CD14-positive monocyte (primary cell): ENCODE results near the gene LLGL2. TPM values are rescaled to one million over a fixed set of nuclear protein-coding genes. Genes with fewer than 3 reads are reported as not detected.

ENCODE experiments used
- DNase-seq, 3 donors: peaks; one replicate each; pipeline ENCODE4 v3.0.0-alpha.2; 2011 to 2022
- H2AFZ ChIP-seq: 2 replicates; pipeline ENCODE4 v1.6.0; 2012; ENCODE audit warnings: mild to moderate bottlenecking, low read depth, low read length, inconsistent platforms; ENCODE audit not compliant: insufficient read depth, poor library complexity, severe bottlenecking
- H3K27ac ChIP-seq, 2 donors: 1 replicate in 1 of 2; 2 replicates in 1 of 2; pipeline ENCODE4 v1.5.1; 2012 to 2013; ENCODE audit warnings: low read length in 2 of 2, control low read depth in 1 of 2, inconsistent platforms in 1 of 2, low read depth in 1 of 2, mild to moderate bottlenecking in 1 of 2
- H3K27me3 ChIP-seq, 2 donors: one replicate each; pipeline versions ENCODE4 v1.6.0 to v1.6.1; 2011 to 2013; ENCODE audit warnings: low read length in 2 of 2; ENCODE audit not compliant: control insufficient read depth in 2 of 2, insufficient read depth in 2 of 2
- H3K36me3 ChIP-seq, 2 donors: replicated peaks in 1 of 2; 1 replicate in 1 of 2; 2 replicates in 1 of 2; pipeline versions ENCODE4 v1.5.1 to v1.6.1; 2012 to 2013; ENCODE audit warnings: low read length in 2 of 2, control low read depth in 1 of 2, inconsistent platforms in 1 of 2, mild to moderate bottlenecking in 1 of 2; ENCODE audit not compliant: insufficient read depth in 2 of 2, control insufficient read depth in 1 of 2
- H3K4me1 ChIP-seq, 2 donors: 1 replicate in 1 of 2; 2 replicates in 1 of 2; pipeline versions ENCODE4 v1.5.1 to v1.6.1; 2012 to 2013; ENCODE audit warnings: low read length in 2 of 2, control low read depth in 1 of 2, inconsistent platforms in 1 of 2, mild to moderate bottlenecking in 1 of 2, moderate library complexity in 1 of 2; ENCODE audit not compliant: insufficient read depth in 2 of 2, control insufficient read depth in 1 of 2
- H3K4me2 ChIP-seq: replicated peaks from 2 replicates; pipeline ENCODE3; 2012; ENCODE audit warnings: low read length, moderate library complexity, mild to moderate bottlenecking; ENCODE audit not compliant: poor library complexity, severe bottlenecking; ENCODE audit errors: extremely low read depth
- H3K4me3 ChIP-seq, 3 experiments: fragments of 200-600 bp in 1 of 3; sonication (generic) in 1 of 3; replicated peaks in 1 of 3; 1 replicate in 2 of 3; 2 replicates in 1 of 3; pipeline ENCODE4 v1.5.1; 2011 to 2013; ENCODE audit warnings: low read length in 3 of 3, mild to moderate bottlenecking in 3 of 3, control low read depth in 2 of 3, low read depth in 2 of 3, inconsistent platforms in 1 of 3, moderate library complexity in 1 of 3
- H3K79me2 ChIP-seq: 2 replicates; pipeline ENCODE4 v1.6.0; 2012; ENCODE audit warnings: mild to moderate bottlenecking, control low read depth, inconsistent platforms, low read length, moderate library complexity; ENCODE audit not compliant: insufficient read depth
- H3K9ac ChIP-seq: 2 replicates; pipeline ENCODE4 v1.6.0; 2017; ENCODE audit warnings: low read length, mild to moderate bottlenecking; ENCODE audit not compliant: insufficient read depth, poor library complexity, severe bottlenecking
- H3K9me3 ChIP-seq, 2 donors: replicated peaks in 1 of 2; 1 replicate in 1 of 2; 2 replicates in 1 of 2; pipeline versions ENCODE4 v1.5.1 to v1.6.1; 2012 to 2013; ENCODE audit warnings: low read length in 2 of 2, control low read depth in 1 of 2; ENCODE audit not compliant: control insufficient read depth in 1 of 2, insufficient read depth in 1 of 2
- H4K20me1 ChIP-seq: 2 replicates; pipeline ENCODE4 v1.6.0; 2012; ENCODE audit warnings: mild to moderate bottlenecking, low read length, control low read depth, moderate library complexity; ENCODE audit not compliant: insufficient read depth
- H3K27ac Mint-ChIP-seq, 7 donors: one replicate each; pipeline ENCODE4 v1.8.0; 2020; ENCODE audit warnings: mild to moderate bottlenecking in 7 of 7, mixed read lengths in 7 of 7, moderate library complexity in 6 of 7, inconsistent platforms in 2 of 7
- H3K27me3 Mint-ChIP-seq, 3 donors: one replicate each; pipeline ENCODE4 v1.8.0; 2021 to 2022; ENCODE audit warnings: low read depth in 3 of 3, mild to moderate bottlenecking in 3 of 3, mixed read lengths in 3 of 3, moderate library complexity in 3 of 3, inconsistent platforms in 1 of 3
- H3K36me3 Mint-ChIP-seq, 2 donors: one replicate each; pipeline ENCODE4 v1.8.0; 2020; ENCODE audit warnings: mixed read lengths in 2 of 2, inconsistent platforms in 1 of 2, mild to moderate bottlenecking in 1 of 2
- H3K4me1 Mint-ChIP-seq: one replicate; pipeline ENCODE4 v1.8.0; 2020; ENCODE audit warnings: mild to moderate bottlenecking, mixed read lengths
- H3K4me3 Mint-ChIP-seq, 2 donors: one replicate each; pipeline ENCODE4 v1.8.0; 2020; ENCODE audit warnings: mild to moderate bottlenecking in 2 of 2, mixed read lengths in 2 of 2, moderate library complexity in 1 of 2
- H3K9me3 Mint-ChIP-seq, 7 donors: one replicate each; pipeline ENCODE4 v1.8.0; 2020 to 2022; ENCODE audit warnings: mixed read lengths in 7 of 7, mild to moderate bottlenecking in 6 of 7, moderate library complexity in 6 of 7, inconsistent platforms in 2 of 7
- CTCF ChIP-seq: fragments of 200-600 bp; IDR thresholded peaks from one replicate; pipeline ENCODE4 v1.8.0; 2022; ENCODE audit warnings: antibody characterized with exemption, mild to moderate bottlenecking
- WGBS: methylation state at CpG from one replicate; pipeline ENCODE4 v1.1.5; 2013; ENCODE audit warnings: missing lambda C conversion rate; ENCODE audit not compliant: insufficient coverage; 5-methylcytosine and 5-hydroxymethylcytosine counted together
- intact Hi-C, 2 donors: fragments of 100-400 bp; cut with micrococcal nuclease; formaldehyde crosslinking; loops; one replicate each; pipeline versions ENCODE4 v1.15.0 to v1.15.1; 2023
- polyA plus RNA-seq, 3 donors: library from polyadenylated mRNA; depleted of rRNA in 1 of 3; unstranded in 2 of 3; stranded (reverse) in 1 of 3; fragments of 300-500 nt in 2 of 3; fragments of >200 nt in 1 of 3; fragmentation: Illumina TruSeq in 2 of 3; gene quantifications; 1 replicate in 2 of 3; 2 replicates in 1 of 3; pipeline ENCODE4 v1.2.3, GENCODE V29; 2012 to 2021

The LLGL2 gene
- polyA plus RNA-seq, 3 donors: 4.8 to 7.5 (median 5.5) TPM

GRCh38 chr17:75622771-75623273 lies 97.3 kb downstream of the LLGL2 start:
- TF ChIP-seq CTCF: no peak
- peaks cover 0 to 4% (median 3%) of the 10 kb centered on the region in 3 donors for H3K27me3 Mint-ChIP-seq
- H3K27ac Mint-ChIP-seq: no peak overlapping the region
- Histone ChIP-seq H3K9ac (no peak overlapping the region), H3K36me3 (peaks cover 94 to 96% of the 10 kb centered on the region in 2 donors), H2AFZ (no peak overlapping the region), H3K9me3 (no peaks in the 10 kb centered on the region), H3K79me2 (no peaks in the 10 kb centered on the region), H3K4me3 (no peak overlapping the region), H3K4me1 (no peaks in the 10 kb centered on the region), H3K27ac (no peak overlapping the region), H4K20me1 (no peaks in the 10 kb centered on the region), H3K4me2 (no peak overlapping the region), H3K27me3 (no peaks in the 10 kb centered on the region)
- peaks cover 0 to 2% (median 0%) of the 10 kb centered on the region in 7 donors for H3K9me3 Mint-ChIP-seq
- 90% methylated on average over 11 of the region's 15 CpGs for WGBS
- no peaks in the 10 kb centered on the region for H3K4me1 Mint-ChIP-seq
- no peak overlapping the region for H3K4me3 Mint-ChIP-seq
- DNase-seq: no peak
- intact Hi-C loops: no loop called here
- H3K36me3 Mint-ChIP-seq: peaks cover 63 to 100% of the 10 kb centered on the region in 2 donors

GRCh38 chr17:75623386-75623785 lies 97.9 kb downstream of the LLGL2 start:
- H3K36me3 ChIP-seq: peaks cover 94 to 96% of the 10 kb centered on the region in 2 donors
- H3K9me3 ChIP-seq: no peaks in the 10 kb centered on the region

More at GRCh38 chr17:75623386-75623785, 97.9 kb downstream of the LLGL2 start:
- peaks cover 0 to 4% (median 3%) of the 10 kb centered on the region in 3 donors for H3K27me3 Mint-ChIP-seq
- Histone ChIP-seq H4K20me1 (no peaks in the 10 kb centered on the region), H3K4me2 (no peak overlapping the region), H3K4me3 (no peak overlapping the region), H2AFZ (no peak overlapping the region), H3K27ac (no peak overlapping the region), H3K4me1 (no peaks in the 10 kb centered on the region), H3K27me3 (no peaks in the 10 kb centered on the region), H3K9ac (no peak overlapping the region), H3K79me2 (no peaks in the 10 kb centered on the region)
- TF ChIP-seq CTCF: no peak
- H3K4me3 Mint-ChIP-seq: no peak overlapping the region
- DNase-seq: no peak
- H3K36me3 Mint-ChIP-seq: peaks cover 58 to 100% of the 10 kb centered on the region in 2 donors
- whole genome bisulfite sequencing: 94% methylated on average over 7 of the region's 9 CpGs
- intact Hi-C loops: no loop called here
- no peaks in the 10 kb centered on the region for H3K4me1 Mint-ChIP-seq
- H3K9me3 Mint-ChIP-seq: peaks cover 0 to 2% (median 0%) of the 10 kb centered on the region in 7 donors
- no peak overlapping the region for H3K27ac Mint-ChIP-seq
